Measurements from ENCODE around the gene RHBDL1. TPM values are rescaled to one million over a fixed set of nuclear protein-coding genes. Genes with fewer than 3 reads are reported as not detected.

Gene RHBDL1
- total RNA-seq, 1 donor from 2014 or later, result 2.1 TPM

DNA sequence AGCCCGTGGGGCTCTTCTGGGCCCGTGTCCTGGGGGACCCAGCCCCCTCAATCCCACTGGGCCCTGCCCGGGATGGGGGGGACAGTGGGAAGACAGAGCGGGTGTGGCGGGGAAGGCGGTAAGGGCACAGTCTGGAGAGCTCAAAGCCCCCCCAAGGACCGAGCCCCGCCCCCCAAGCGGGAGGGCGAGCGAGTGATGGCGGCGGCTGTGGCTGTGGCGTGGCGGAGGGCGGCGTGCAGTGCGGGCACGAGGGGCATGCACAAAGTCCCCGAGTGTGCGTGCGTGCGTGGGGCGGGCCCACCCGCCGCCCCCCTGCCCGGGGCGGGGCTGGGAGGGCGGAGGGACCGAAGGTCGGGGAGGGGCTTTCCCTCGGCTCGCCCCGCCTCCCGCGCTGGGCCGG lies 18.3 kb downstream of the RHBDL1 start:
- ATAC-seq, result no peak
- DNase-seq (ENCODE audit: missing footprints), result no peak
- intact Hi-C loops (cut with DNase I), result no loop called here

DNA sequence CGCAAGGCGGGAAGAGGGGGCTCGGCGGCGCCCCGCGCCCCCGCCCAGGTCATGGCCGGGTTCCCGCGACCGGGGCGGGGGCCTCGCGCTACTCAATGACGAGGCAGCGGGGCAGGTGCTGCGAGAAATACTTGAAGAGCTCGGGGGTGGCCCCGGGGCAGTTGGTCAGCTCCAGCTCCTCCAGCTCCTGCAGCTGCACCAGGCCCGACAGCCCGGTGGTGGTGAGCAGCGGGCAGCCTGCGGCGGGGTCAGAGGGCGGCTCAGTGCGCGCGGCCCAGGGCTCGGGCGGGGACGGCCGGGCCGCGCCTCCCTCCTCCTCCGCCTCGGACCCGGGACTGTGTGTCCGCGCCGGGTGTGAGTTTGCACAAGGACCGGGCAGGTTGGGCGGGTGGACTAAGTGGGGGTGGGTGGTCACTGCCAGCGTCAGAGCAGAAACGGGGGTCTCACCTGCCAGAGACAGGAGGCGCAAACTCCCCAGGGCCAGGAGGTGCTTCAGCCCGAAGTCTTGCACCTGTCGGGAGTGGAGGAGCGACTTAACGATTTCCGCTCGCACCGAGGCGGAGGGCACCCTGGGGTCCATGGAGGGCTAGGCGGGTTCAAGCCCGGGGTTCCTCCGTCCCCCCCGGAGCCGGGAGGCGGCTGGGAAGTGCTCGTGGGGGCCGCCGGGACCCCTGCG lies 18.9 kb downstream of the RHBDL1 start:
- DNase-seq (ENCODE audit: missing footprints) (no peak), ATAC-seq (no peak)
- intact Hi-C loops (cut with DNase I), result no loop called here

DNA sequence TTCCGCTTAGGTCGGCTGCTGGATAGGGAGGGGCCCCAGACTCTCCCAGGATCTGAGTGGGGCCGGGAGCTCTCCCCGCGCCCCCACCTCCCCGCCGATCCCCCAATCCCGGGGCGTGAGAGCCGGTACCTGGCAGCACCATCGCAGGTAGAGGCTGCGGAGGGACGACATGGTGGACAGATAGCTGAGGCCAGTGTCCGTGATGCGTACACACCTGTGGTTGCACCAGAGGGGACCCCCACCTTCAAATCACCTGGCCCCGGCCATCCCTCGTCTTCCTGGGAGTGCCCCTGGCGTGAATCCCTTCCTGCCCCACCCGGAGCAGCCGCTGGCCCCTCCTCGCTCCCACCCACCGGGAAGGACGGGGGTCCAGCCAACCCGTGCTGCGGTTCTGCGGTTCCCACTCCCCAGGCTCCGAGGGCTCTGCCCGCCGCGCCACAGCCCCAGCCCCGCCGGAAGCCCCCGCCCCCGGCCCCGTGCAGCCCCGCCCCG lies 19.4 kb downstream of the RHBDL1 start:
- intact Hi-C loops (cut with DNase I), result no loop called here
- ATAC-seq (no peak), DNase-seq (ENCODE audit: missing footprints) (no peak)

DNA sequence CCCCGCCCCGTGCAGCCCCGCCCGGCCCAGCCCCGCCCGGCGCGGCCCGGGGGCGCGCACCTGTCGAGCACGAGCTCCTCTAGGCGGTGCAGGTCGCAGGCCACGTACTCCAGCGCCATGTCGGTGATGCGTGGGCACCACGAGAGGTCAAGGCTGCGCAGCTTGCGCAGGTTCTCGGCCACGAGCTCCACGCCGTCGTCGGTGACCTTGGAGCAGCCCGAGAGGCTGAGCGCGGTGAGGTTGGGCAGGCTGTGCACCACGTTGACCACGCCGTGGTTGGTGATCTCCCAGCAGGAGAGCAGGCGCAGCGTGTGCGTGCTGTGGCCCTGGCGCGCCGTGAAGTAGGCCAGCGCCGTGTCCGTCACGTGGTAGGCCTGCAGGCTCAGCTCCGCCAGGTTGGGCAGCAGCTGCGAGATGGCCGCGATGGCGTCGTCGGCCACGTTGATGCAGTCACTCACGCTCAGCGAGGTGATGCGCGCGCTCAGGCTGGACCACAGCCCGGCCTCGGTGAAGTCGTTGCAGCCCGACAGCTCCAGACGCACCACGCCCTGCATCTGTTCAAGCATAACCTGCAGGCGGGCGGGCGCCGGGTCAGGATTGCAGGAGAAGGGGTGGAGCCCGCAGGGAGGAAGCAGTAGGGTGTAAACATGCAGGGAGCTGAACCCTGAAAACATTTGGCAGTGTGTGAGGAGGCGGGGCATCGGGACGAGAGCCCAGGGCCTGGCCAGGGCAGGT lies 20.1 kb downstream of the RHBDL1 start:
- intact Hi-C loops (cut with DNase I), result no loop called here
- ATAC-seq (no peak), DNase-seq (ENCODE audit: missing footprints) (no peak)

DNA sequence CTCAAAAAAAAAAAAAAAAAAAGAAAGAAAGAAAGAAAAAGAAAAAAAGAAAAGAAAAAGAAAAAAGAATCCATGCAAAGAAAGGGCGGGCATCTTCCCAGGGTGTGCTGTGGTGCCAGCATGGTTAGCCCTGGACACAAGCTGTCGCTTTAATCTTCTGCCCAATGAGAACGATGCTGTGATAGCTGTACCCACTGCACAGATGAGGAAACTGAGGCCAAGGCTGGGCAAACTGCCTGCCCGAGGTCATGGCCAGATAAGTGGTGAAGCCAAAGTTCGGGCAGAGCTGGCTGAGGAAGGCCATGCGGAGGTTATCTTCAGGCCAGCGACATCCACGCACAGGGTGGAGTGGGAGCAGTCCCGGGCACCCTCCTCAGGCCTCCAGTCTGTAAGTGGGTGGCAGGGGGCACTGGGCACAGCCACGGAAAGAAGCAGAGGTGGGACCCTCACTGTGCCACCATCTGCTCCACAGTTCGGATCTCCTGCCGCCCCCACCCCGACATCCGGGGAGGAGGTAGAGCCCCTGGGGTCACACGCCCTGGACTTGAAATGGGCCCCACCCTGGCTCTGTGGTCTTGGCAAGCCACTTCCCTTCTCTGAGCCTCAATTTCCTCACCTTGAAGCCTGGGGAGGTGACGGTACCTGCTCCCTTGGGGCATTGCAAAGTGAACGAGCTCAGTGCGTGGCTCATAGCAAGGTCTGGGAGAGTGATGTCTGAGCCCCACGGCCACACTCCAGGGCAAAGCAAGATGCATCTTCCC lies 23.6 kb downstream of the RHBDL1 start:
- ATAC-seq, result no peak
- intact Hi-C loops (cut with DNase I), result no loop called here
- no peak for DNase-seq (ENCODE audit: missing footprints)

DNA sequence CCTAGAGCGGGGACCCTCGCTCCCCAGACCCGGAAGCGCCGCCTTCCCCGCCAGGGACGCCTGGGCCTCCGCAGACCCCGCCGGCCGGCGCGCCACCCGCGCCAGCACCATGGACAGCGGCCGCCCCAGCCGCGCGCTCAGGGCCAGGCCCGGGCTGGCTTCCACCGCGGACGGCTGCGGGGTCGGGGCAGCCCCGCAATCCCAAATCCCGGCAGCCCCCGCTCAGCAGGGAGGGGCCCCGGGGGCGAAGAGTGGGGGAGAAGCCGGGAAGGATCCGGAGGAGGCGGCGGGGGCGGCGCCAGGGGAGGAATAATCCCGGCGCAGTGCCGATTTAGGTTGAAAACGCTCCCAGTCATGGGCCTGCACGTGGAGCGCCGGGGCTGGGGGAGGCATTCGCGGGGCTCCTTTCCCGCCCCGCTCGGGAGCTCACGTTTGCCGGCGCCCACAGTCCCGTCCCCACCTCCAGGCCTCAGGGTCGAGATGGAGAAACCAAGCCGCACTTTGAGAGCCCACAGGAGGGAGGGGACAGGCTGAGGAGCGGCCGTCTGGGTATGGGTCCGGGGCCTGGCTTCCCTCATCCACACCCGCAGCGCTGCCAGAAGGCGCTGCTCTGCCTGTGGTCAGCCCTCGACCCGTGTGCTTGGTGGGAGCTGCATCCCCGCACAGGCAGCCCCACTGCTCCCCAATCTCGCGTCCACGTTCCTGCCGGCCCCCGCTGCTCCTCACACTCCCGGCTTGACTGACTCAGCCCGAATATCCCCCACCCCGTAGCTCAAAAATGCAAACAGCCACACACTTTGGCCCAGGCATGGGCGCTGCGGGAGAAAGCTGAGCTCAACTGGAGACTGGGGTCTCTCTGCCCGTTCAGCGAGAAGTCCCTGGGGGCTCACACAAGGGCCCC lies 25.5 kb downstream of the RHBDL1 start:
- ATAC-seq (no peak), DNase-seq (ENCODE audit: missing footprints) (no peak)
- intact Hi-C loops (cut with DNase I), result no loop called here

DNA sequence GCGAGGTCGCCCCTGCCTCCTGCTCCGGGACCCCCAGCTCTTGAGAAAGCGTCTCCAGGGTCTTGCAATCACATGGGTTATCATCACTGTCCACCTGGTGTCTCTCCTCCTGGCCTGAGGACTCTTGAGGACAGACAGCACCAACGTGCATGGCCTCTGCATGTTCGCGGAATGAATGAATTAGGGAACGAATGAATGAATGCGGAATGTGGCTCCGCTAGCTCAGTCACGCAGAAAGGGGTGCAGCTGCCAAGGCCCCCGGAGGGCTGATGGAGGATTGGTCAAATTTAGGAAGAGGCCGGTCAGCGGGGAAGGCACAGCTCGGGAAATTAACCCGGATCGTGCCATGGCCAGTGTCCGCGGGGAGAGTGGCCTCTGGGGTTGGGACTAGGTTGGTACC lies 26.9 kb downstream of the RHBDL1 start:
- ATAC-seq (no peak), DNase-seq (ENCODE audit: missing footprints) (no peak)
- intact Hi-C loops (cut with DNase I), result no loop called here

DNA sequence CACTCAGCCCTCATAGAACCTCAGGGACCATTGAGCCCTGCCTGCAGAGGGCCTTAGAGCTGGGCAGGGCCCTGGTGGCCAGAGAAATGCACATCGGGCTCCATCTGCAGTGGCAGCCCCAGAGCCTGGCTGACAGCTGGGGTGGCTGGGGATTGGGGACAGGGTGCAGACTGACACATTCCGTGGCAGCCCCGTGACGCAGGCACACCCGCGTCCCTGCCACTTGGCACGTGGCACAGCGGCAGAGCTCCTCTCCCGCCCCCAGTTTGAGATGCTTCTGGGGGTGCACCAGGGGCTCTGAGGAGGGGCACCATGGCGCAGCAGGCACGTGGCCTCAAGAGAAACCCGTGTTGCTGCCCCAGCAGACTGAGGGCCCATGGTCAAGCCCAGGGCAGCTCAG lies 27.9 kb downstream of the RHBDL1 start:
- DNase-seq (ENCODE audit: missing footprints) (no peak), ATAC-seq (no peak)
- intact Hi-C loops (cut with DNase I), result no loop called here

DNA sequence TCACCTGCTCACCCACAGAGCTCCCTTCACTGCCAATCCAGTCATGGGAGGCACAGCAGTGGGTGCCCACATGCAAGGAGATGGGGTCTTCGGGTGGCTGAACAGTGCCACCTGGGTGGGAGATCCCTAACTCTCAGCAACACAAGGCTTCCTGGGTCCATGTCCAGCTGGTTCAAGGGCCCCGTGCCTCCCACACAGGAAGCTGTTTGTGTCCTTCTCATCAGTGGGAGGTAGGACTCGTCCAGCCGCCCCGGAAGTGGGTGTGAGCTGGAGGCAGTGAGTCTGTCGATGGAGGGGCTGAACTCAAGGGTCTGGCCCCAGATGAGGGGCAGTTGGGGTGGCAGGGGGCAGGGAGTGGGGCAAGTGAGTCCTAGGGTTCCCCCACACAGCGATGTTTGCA lies 28.6 kb downstream of the RHBDL1 start:
- ATAC-seq (no peak), DNase-seq (ENCODE audit: missing footprints) (no peak)
- intact Hi-C loops (cut with DNase I), result no loop called here

DNA sequence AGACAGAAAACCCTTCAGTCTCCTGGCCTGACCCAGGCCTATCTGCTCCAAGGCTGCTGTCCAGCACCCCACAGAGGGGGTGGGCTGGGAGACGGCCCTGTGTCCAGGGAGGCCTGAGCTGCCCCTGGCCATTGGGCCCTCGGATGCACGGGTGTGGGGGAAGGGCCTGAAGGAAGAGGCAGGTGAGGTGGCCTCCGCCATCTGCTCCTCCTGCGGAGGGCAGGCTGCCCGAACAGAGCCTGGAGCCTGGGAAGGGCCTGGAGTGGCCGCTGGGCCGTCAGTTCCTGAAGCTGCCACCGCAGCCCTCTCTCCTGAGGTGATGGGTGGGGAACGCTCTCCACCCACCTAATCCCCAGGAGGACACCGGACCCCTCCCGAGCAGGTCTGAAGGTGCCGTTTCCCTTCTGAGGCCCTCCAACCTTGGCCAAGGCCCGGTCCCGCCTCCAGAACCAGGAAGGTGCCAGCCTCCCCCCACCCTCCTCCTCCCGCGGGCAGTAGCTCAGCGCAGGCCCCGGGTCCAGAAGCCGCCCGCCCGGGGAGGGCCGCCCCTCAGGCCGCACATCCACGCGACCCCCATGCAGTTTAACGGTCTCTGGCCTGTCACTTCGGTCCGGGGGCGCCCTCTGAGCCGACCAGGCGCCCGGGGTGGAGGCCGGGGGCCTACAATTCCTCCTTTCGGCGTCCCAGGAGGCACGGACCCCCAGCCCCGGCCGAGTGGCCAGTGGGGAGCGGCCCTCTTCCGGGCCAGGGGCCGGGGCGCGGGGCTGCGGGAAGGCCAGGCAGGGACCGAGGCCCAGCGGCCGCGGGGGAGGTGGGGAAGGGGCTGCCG lies 29.3 kb downstream of the RHBDL1 start:
- ATAC-seq (no peak), DNase-seq (ENCODE audit: missing footprints) (no peak)
- intact Hi-C loops (cut with DNase I), result no loop called here

DNA sequence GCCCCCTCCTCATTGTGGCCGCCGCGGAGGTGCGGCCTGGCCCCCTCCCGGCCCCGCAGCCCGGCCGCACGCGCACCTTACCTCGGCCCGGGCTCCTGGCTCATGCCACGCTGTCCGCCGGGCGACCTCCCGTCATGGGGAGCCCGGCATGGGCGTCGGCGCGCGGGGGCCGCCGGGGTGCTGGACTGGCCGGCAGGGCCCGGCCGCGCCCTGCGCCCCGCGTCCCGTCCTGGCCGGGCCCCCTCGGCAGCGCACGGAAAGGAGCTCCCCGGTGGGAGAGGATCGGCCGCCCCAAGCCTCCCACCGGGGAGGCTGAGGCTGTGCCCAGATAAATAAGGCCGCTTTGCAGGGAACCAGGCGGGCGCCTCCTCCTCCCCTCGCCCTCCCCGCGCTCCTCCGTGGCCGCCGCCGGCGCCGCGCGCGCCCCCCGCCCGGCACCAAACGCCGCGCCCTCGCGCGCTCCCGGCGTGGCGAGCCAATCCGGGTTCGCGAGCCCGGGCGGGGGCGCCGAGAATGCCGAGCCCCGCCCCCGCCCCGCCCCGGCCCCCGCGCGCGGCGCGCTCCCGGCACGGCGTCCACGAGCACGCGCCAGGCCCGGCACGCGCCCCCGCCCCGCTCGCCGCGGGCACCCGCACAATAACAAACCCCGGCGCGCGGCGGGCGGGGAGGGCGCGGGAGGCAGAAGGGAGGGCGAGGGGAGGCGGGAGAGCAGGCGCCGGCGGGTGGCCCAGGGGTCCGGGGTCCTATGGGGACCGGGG lies 30.1 kb downstream of the RHBDL1 start, which contains the start of gene FBXL16:
Gene FBXL16 (minus strand): TSS at position 371 of the 758 bp plus-strand sequence. CDS start 8,396 bp downstream, outside the sequence.
- intact Hi-C loops (cut with DNase I), result no loop called here
- no peak for ATAC-seq
- no peak for DNase-seq (ENCODE audit: missing footprints)

DNA sequence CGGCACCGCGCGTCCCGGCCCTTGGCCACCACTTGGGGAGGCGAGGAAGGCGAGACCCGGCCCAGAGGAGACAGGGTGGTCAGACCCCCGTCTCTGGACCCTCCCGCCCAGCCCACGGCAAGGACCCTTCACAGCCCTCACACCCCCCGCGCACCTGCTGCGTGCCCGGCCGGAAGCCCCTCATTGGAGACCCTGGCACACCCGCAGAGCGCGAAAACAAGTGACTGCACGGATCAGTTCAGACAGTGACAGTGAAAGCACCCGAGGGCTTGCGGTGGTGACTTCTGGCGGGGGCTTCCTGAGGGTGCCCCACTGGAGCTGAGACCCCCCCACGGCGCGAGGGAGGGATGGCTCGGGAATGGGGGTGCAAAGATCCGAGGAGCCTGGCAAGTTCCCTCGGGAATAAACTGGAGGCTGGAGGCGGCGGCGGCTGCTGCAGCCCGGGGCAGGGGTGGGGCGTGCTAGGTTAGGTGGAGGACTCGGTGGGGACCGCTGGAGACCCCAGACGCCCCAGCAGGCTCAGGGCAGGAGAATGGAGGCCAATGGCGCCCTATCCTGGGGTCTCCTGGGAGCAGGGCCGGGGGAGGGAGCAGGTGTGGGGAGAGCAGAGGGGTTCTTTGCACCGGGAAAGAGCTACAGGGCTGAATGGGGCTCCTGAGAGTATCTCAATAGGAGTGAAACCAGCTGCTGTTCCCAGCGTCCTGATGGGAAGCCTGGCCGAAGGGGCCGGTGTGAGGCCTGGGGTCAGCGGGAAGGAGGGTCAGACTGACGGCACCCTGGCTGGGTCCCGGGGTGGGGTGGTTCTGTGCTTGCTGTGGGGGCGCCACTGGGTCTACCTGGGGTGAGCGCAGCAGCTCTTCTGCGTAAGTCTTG lies 31.0 kb downstream of the RHBDL1 start:
- ATAC-seq (no peak), DNase-seq (ENCODE audit: missing footprints) (no peak)
- intact Hi-C loops (cut with DNase I), result no loop called here

DNA sequence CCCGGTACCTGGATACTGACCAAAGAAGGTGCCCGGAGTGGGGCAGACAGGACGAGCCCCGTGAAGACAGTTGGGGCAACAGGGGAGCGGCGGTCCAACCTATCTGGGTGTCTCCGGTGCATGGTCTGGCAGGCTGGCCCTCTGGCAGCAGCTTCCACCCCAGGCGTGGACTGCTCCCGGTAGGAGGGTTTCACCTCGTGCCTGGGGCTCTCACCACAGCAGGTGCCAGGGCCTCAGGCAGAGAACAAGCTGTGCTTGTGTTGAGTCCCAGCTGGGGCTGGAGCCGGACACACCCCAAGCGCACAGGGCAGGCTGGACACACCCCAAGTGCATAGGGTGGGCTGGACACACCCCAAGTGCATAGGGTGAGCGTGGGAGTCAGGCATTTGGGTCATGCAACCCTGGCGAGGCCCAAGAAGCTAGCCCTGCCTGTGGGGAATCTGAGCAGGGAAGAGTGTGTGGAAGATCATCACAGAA lies 31.6 kb downstream of the RHBDL1 start:
- ATAC-seq, result no peak
- intact Hi-C loops (cut with DNase I), result no loop called here
- DNase-seq (ENCODE audit: missing footprints), result no peak

DNA sequence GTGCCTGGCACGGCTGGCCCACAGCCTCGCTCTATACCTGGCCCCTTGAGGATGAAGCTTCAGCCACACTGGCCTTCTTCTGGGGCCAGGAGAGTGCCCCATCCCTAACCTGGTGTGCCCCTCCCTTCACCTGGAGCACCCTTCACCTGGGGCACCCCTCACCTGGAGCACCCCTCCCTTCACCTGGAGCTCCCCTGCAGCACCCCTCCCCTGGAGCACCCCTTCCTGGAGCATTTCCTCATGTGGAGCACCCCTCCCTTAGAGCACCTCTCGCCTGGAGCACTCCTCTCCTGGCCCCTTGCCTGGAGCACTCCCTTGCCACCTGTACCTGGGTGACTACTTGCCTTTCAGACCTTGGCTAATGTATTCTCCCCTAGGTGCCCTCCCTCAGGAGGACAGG lies 32.5 kb downstream of the RHBDL1 start:
- no peak for DNase-seq (ENCODE audit: missing footprints)
- no peak for ATAC-seq
- intact Hi-C loops (cut with DNase I), result no loop called here

DNA sequence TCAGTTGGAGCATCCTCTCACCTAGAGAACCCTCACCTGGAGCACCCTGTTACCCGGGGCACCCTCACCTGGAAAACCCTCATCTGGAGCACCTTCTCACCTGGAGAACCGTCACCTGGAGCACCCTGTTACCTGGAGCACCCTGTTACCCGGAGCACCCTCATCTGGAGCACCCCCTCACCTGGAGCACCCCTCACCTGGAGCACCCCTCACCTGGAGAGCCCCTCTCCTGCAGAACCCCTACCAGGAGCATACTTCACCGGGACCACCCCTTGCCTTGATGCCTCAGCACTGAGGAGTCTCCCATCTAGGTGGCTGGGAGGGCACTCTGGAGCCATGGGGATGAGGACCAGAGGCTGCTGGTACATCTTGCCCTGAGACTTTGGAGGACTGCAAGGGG lies 33.5 kb downstream of the RHBDL1 start:
- intact Hi-C loops (cut with DNase I), result no loop called here
- ATAC-seq, result no peak
- DNase-seq (ENCODE audit: missing footprints), result no peak
